ENCODE measurements around the gene LEMD2. TPM values are rescaled to one million over a fixed set of nuclear protein-coding genes. Genes with fewer than 3 reads are reported as not detected.

LEMD2 gene
- total RNA-seq, 4 donors from 2014 or later: 36.4 to 65.3 (median 55.4) TPM

DNA sequence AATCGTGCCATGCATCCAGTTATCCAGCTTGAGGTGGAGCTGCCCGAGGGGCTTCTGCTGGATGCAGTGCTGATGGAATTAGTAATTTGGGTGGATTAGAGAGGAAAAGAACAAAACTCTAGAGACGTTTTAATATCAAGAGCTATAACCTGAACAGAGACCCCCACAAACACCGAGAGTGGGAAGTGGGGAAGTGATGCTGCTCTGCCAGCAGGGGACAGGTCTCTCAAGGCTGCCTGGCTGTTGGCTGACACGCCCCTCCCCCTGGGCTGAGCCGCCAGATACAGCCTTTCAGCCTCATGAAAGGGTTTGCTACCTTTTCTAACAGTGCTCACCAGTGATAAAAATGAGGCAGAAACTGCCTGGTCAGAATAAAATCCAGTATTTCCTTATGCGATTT, 9.6 kb downstream of the LEMD2 start:
- intact Hi-C loops (cut with DNase I): no loop called here
- TF ChIP-seq POLR2AphosphoS5 (IDR thresholded peaks at IDR 0.05) (no peak), POLR2A (IDR thresholded peaks at IDR 0.05; ENCODE audit: low read depth) (no peak), EP300 (IDR thresholded peaks at IDR 0.05) (no peak)
- TF ChIP-seq, protein P1, sequence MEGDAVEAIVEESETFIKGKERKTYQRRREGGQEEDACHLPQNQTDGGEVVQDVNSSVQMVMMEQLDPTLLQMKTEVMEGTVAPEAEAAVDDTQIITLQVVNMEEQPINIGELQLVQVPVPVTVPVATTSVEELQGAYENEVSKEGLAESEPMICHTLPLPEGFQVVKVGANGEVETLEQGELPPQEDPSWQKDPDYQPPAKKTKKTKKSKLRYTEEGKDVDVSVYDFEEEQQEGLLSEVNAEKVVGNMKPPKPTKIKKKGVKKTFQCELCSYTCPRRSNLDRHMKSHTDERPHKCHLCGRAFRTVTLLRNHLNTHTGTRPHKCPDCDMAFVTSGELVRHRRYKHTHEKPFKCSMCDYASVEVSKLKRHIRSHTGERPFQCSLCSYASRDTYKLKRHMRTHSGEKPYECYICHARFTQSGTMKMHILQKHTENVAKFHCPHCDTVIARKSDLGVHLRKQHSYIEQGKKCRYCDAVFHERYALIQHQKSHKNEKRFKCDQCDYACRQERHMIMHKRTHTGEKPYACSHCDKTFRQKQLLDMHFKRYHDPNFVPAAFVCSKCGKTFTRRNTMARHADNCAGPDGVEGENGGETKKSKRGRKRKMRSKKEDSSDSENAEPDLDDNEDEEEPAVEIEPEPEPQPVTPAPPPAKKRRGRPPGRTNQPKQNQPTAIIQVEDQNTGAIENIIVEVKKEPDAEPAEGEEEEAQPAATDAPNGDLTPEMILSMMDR (IDR thresholded peaks at IDR 0.05): no peak
- H3K4me3 ChIP-seq: no peak overlapping the region
- no peaks in the 10 kb centered on the region for H3K9me3 ChIP-seq
- peaks cover 17 to 31% (median 21%) of the 10 kb centered on the region in 4 donors for H3K4me1 ChIP-seq
- no peak overlapping the region for H3K27ac ChIP-seq (replicated peaks in 1 of 4)
- DNase-seq (ENCODE audit: extremely low spot score): no peak
- WGBS: 84% methylated on average over 7 of the region's 7 CpGs
- H3K36me3 ChIP-seq: peaks cover 85 to 100% (median 96%) of the 10 kb centered on the region in 4 donors
- H3K27me3 ChIP-seq: no peaks in the 10 kb centered on the region

DNA sequence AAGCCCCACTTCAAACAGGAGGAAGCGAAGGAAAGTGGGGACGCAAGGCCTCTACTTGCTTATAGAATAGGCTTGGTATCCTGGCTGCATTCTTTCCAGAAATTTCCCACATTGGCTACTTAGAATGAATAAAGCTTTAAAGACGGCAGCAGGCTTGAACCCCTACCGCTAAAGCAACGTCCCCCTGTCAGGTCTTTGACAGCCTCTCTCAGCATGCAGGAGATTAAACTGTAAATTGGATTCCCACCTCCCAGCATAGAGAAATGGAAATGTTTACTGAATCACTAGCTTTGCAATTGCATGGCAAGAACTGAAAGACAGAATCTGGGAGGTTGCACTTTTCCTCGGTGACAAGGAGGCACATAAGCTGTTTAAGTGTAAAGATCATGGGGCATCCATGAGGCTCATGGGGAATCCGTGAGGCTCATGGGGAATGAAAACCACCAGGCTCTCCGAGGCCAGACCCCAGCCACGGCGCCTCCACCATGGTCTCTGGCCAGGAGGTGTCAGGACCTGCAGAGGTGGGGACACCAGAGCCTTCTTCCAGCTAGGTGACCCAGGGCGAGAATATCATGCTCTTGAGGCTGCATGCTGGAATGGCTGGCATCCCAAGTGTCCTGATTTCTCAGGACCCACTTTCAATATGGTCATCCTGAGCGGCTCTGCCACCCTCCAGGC, 10.3 kb downstream of the LEMD2 start:
- H3K36me3 ChIP-seq: peaks cover 81 to 100% (median 96%) of the 10 kb centered on the region in 4 donors
- intact Hi-C loops (cut with DNase I): no loop called here
- no peaks in the 10 kb centered on the region for H3K9me3 ChIP-seq
- H3K4me3 ChIP-seq: no peak overlapping the region
- H3K27ac ChIP-seq (replicated peaks in 1 of 4): no peak overlapping the region
- 75% methylated on average over 12 of the region's 12 CpGs for WGBS
- no peaks in the 10 kb centered on the region for H3K27me3 ChIP-seq
- TF ChIP-seq POLR2A (IDR thresholded peaks at IDR 0.05; ENCODE audit: low read depth) (no peak), EP300 (IDR thresholded peaks at IDR 0.05) (no peak), POLR2AphosphoS5 (IDR thresholded peaks at IDR 0.05) (no peak)
- TF ChIP-seq, protein P1 (IDR thresholded peaks at IDR 0.05): no peak
- peaks cover 15 to 28% (median 21%) of the 10 kb centered on the region in 4 donors for H3K4me1 ChIP-seq
- no peak for DNase-seq (ENCODE audit: extremely low spot score)

DNA sequence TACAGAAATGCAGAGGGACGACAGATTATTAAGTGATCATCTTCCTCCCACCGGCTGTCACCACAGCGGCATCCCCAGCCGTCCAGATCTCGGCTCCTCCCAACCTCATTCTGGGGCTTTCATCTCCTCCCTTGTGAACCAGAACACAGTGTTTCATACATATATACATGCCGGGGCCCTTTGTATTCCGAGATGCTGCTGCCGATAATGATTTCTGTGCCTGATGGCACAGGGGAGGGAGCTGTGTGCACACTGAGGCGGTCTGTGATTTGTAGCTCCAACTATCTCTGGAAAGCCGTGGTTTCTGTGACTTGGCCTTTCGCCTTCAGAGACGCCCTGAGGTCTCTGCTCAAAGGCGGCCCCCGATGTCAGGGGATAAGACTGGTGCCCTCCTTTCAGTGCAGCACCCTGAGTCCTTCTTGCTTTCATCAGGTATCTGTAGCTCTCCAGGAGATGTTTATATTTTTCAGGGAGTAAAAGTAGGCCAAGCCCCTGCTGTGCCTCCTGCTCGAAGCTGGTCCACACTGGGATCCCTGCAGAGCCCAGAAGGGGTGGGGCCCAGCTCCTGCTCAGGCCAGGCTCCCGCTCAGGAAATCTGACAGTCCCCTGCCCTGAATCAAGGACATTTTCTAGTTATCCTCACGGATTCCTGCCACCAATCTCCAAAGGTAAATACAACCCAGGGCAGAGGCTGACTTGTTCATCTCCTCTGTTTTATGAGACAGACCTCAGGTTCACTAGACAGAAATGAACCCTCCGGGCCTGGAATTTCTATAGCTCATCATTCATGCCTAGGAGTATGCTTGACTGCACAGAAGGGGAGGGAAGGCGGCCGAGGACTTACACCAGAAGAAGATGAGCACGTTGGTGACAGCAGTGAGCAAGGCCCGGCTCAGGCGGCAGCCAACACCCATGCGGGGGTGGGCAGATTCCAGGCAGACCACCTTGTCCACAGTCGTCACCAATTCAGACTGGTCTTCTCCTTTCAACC, 11.2 kb downstream of the LEMD2 start:
- no peak for DNase-seq (ENCODE audit: extremely low spot score)
- no peak overlapping the region for H3K4me3 ChIP-seq
- TF ChIP-seq, protein P1 (IDR thresholded peaks at IDR 0.05): no peak
- TF ChIP-seq POLR2A (IDR thresholded peaks at IDR 0.05; ENCODE audit: low read depth) (no peak), POLR2AphosphoS5 (IDR thresholded peaks at IDR 0.05) (no peak), EP300 (IDR thresholded peaks at IDR 0.05) (no peak)
- H3K27ac ChIP-seq (replicated peaks in 1 of 4): no peak overlapping the region
- peaks cover 81 to 100% (median 96%) of the 10 kb centered on the region in 4 donors for H3K36me3 ChIP-seq
- 84% methylated on average over 20 of the region's 25 CpGs for WGBS
- intact Hi-C loops (cut with DNase I): no loop called here
- no peaks in the 10 kb centered on the region for H3K27me3 ChIP-seq
- no peaks in the 10 kb centered on the region for H3K9me3 ChIP-seq
- H3K4me1 ChIP-seq: peaks cover 19 to 28% (median 21%) of the 10 kb centered on the region in 4 donors

DNA sequence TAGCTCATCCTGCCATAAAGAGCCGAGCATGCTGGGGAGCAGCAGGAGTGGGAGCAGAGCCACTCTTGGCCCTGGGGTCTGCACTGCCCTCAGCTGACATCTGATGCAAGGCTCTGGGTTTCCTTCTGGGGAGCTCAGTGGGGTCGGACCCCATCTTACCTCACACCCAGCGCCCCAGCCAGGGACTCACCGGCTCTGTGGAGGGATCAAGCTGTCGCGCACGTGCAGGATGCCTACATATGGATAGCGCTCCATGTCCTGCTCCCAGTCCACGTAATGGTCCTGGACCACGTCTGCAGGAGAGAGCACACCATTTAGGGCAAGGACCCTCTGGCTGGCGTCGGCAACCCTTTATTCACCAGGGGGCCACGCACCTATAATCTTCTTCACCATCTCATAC, 12.2 kb downstream of the LEMD2 start:
- Histone ChIP-seq H3K36me3 (peaks cover 79 to 99% (median 96%) of the 10 kb centered on the region in 4 donors), H3K4me1 (peaks cover 21 to 28% (median 25%) of the 10 kb centered on the region in 4 donors), H3K27ac (replicated peaks in 1 of 4) (no peak overlapping the region), H3K4me3 (no peak overlapping the region), H3K27me3 (no peaks in the 10 kb centered on the region), H3K9me3 (no peaks in the 10 kb centered on the region)
- no peak for DNase-seq (ENCODE audit: extremely low spot score)
- WGBS: 100% methylated on average over 2 of the region's 13 CpGs
- intact Hi-C loops (cut with DNase I): no loop called here
- TF ChIP-seq POLR2AphosphoS5 (IDR thresholded peaks at IDR 0.05) (no peak), EP300 (IDR thresholded peaks at IDR 0.05) (no peak), POLR2A (IDR thresholded peaks at IDR 0.05; ENCODE audit: low read depth) (no peak)
- TF ChIP-seq, protein P1 (IDR thresholded peaks at IDR 0.05): no peak

Data from esophagus muscularis mucosa (tissue), 4 donors.